HT1080 (cell line): Measurements from ENCODE around the gene NCOA5. TPM values are rescaled to one million over a fixed set of nuclear protein-coding genes. Genes with fewer than 3 reads are reported as not detected.

Source experiments
- DNase-seq: peaks from one replicate; pipeline ENCODE4 v3.0.0-alpha.2; 2015; ENCODE audit warnings: low read depth
- polyA plus RNA-seq, 2 experiments: library from polyadenylated mRNA; depleted of rRNA; stranded (reverse); fragments of >200 nt; gene quantifications; 2 replicates each; pipeline ENCODE4 v1.2.3, GENCODE V29; 2015
- total RNA-seq: library from RNA; depleted of rRNA; stranded (reverse); fragments of >200 nt; shearing (Covaris generic); gene quantifications from 2 replicates; pipeline ENCODE4 v1.2.3, GENCODE V29; 2014; rRNA removed

Gene NCOA5
- 20.4 and 24.7 TPM in 2 replicates for total RNA-seq
- polyA plus RNA-seq (2015; cell fraction: cytosol; rRNA removed) = 14.5 and 15.9 TPM in 2 replicates
- polyA plus RNA-seq (2015; cell fraction: nucleus; rRNA removed) = 20.0 and 20.8 TPM in 2 replicates

DNA sequence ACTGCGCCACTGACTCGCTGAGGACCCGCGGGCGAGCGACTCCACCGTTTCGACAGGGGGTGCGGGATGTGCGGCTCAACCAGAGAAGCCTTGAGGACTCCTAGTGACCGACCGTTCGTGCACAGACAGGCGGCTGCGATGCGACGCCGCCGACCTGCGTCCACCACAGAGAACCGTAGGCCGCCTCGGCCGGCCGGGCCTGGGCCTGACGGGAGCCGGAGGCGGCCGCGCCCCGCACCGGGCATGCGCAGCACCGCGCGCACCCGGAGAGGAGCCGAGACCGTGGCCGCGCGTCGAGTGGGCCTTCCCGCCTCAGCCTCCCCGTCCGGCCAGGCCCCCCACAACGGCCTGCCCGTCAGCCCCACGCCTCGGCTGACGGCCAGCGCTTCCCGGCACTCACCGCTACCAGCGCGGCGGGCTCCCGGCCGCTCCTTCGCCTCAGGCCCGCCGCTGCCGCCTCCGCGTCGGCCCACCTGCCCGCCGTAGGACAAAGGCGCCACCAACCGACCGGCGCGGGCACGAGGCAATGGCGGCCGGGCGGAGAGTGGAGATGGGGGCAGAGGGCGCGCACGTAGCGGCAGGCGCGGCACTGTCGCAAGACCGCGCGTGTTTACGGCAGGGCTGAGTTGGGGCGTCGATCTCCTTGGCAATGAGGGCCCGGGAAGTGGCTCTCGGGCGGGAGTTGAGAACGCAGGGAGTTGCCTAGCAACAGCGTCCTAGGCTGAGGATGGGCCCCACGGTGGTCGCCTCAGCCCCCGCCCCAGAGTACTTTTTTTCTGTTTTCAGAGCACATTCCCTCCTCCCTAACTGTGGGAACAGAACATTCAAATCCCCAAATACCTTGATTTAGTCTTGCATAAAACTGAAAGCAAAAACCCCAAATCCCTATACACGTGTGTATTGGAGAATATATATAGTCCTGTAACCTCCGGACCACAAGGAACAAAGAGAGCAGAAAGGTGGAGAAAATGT lies at the start of gene NCOA5:
TSS of gene NCOA5 (minus strand) at position 546 of the 972 bp plus-strand sequence. CDS start 10,538 bp downstream, outside the sequence.
- peak; percentile 96 for DNase-seq

DNA sequence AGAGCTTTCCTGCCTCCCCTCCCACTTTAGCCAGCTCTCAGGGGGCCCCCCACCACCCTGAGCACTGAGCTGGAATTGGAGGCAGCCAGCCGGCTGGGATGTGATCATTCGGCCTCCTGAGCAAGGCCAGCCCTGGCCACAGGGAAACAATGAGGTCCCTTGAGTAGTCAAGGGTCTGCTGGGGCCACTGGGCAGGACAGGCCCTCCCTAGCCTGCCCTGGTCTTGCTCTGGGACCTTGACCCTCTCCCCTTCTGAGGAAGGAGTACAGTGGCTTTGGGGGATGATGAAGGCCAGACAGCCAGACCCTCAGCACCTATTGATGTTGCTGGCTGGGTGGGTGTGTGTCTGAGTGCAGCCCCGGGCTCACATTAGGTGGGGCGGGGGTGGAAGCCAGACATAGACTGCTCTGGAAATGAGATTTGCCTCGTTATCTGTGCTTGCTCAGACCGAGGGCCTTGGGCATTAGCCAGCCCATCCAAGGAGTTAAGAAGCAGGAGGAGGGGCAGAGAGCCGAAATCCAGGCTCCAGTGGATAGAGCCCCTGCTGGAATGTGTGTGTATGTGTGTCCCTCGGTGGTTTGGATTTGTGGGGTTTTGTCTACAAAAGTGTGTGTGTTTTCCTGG lies 49.6 kb upstream of the NCOA5 start:
- no peak for DNase-seq

DNA sequence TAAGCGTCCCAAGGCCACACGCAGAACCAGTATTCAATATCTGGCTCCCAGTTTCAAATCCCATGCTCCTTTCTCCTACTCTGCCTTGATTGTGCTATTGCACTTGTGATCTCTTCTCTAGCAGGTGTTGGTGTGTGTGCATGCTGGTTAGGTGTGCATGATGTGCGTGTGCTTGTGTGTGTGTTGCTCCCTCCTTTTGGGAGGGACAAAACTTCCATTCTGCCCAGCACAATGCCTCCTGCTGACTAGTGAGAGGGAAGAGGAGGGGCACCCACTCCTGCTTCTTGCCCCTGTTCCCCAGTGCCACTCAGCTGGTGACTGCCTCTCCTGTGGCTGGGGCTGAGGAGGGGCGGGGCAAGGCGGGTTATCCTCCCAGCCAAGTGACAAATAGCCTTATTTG lies 48.1 kb upstream of the NCOA5 start:
- DNase-seq = no peak

DNA sequence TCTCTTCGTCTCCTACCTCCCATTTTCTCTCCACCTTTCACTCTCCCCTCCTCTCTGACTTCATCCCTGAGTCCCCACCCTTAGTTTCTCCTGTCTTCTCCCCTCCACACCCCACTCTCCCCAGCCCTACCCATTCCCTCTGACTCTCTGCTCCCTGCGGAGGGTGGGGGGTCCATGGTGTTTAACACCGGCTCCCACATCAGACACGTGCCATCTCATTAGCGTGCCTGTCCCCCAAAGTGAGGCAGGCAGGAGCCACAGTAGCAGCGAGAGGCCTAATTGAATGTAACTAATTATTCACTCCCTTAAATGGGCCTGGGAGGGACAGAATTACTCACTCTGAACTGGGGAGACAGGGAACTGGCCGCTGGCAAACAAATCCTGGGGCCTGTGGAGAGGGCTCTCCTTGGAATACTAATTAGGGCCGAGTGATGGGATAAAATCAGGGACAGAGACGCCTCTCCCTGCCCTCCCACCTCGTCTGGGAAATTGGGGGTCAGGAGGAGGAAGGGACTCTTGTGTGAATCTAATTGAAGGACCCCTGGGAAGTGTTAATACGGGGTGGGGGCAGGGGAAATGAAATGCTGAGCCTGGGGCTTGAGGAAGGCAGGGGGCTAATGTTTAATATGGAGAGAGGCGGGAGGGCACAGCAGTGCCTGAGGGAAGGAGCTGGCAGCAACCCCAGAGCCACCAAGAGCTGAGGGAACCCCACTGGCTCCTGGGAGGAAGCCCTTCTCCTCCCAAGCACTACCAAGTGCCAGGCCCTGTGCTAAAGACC lies 46.3 kb upstream of the NCOA5 start:
- DNase-seq = no peak

DNA sequence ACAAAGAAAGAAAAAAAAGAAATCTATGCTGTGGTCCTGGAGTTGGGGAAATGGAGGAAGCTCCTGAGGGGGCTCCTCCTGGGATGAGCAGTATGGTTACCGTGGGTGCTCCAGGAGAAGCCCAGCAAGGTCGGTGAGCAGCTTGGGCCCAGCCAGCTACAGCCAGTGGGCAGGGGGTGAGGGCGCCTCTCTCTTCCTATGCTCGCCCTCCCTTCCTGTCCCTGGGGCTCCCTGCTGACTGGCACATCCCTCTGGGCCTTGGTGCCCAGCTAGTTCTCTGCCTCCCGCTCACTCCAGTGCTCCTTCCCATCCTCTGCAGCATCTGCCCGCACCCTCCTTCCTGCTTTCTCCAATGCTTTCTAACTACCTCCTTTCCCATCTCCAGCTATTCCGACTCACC lies 45.0 kb upstream of the NCOA5 start:
- no peak for DNase-seq

DNA sequence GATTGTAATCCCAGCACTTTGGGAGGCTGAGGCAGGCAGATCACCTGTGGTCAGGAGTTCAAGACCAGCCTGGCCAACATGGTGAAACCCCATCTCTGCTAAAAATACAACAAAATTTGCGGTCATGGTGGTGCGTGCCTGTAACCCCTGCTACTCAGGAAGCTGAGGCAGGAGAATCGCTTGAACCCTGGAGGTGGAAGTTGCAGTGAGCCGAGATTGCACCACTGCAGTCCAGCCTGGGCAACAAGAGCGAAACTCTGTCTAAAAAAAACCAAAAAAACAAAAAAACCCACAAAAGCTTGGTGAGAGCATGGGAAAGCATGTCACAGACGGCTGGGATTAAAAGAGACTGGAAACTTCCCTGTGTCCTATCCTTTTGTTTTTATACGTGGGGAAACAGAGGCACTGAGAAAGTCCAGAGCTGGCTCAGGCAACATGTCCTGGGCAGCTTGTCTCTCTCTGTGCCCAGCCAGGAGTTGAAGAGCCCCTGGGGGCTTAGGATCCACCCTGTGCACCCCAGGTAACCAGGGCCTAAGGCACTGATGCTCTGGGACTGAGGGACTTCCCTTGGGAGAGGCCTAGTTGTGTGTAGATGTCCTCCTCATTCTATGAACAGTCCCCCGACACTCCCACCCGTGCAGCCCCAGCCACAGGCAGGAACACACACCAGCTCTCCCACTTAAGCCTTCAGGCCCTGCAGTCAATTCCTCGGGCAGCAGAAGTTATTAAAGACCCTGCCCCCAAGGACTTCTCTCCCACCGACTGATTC lies 44.3 kb upstream of the NCOA5 start:
- no peak for DNase-seq

DNA sequence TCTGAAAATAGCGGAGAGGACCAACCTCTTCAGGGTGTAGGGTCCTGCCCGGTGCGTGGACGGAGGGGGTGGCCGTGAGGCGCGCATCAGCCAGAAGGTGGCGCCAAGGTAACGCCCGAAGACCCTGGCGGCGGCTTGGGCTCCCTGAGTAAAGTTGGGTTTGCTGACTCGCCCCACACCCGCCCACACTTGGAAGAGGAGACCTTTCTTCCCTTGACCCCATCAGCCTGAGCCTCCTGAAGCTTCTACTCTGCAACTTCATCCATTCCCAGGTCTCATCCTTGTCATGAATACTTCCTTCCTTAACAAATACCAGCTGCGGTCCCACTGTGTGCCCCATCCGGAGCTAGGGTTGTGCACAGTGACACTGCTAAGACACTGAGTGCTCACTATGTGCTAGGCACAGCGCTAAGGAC lies 43.0 kb upstream of the NCOA5 start:
- DNase-seq = peak; percentile 46

DNA sequence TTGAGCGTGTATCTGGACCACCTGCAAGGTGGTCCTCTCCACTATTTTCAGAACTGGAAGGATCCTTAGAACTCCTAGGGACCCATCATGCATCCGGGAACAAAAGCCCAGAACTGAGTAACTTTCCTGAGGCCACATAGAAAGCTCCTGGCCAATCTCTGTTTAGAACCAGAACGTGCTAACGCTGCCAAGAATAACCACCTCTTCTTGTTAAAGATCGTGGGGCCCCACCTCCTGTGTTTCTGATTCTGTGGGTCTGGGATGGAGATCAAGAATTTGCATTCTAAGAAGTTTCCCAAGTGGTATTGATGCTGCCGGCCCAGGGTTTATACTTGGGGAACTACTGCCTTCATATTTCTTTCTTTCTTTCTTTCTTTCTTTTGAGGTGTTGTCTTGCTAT lies 41.6 kb upstream of the NCOA5 start:
- no peak for DNase-seq

DNA sequence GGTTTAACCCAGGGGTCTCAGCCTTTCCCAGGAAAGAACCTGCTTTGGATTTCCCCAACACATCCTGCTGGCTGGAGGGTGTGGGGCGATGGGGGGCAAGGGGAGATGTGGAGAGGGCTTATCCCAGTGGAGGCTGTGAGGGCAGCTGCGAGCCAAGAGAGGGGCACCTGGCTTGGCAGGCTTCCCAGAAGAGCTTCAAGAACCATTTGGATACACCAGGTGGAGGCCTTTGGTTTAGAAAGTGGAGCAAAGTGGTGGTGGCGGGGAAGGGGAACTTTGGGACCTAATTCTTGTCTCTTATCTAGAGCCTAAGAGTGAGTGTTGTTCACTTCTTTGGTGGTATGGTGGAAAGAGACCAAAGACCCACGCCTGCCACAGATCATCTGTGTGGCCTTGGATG lies 40.8 kb upstream of the NCOA5 start:
- no peak for DNase-seq

DNA sequence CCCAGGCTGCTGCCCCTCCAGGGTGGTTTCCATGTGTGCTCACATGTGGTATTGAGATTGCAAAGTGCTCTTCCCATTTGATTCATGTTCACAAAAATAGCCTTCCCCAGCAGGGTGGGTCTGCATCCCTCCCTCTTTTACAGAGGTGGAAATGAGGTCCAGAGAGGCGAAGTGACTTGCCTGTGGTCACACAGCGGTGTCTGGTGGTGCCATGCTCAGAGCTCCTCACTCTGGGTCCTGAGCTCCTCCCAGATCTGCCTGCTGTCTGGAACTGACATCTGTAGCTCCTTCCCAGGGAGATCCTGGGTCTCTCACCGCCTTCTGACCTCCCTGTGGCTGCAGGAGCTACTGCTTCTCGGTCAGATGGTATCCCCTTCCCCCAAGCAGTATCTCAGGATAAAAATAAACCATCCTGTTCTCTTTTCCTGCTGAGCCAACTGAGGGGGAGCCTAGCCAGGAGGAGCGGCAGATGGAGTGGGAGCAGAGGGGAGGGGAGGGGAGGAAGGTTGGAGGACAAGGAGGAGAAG lies 40.3 kb upstream of the NCOA5 start:
- DNase-seq = no peak

DNA sequence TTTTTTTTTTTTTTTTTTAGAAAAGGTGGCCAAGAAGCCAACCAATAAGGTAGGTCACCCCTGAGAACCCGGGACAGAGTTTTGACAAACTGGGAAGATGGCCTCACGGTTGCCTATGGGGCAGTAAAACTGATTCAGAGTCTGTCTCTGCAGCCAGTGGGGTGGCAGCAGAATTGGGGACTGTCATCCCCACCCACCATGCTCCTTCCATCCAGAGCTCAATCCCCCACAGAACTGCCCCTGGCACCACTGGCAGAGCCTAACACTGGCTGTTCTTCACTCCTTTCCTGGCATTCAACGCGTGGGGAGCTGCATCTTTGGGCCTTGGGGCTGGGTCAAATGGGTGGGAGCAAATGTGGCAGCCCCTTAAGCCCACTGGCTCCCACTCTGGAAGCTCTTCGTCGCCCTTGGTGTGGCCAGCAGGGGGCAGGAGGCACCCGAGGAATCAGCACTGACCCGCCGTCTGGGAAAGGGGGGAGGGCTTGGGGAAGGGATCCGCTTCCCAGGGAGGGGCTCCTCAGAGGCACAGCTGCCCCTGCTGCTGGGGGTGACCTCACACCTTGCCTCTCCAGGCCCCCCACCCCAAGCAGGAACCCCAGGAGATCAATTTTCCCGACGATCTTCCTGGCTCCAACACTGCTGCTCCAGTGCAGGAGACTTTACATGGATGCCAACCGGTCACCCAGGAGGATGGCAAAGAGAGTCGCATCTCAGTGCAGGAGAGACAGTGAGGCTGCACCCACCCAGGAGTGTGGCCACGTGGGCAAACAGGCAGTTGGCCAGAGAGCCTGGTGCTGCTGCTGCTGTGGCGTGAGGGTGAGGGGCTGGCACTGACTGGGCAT lies 38.8 kb upstream of the NCOA5 start:
- DNase-seq = no peak

DNA sequence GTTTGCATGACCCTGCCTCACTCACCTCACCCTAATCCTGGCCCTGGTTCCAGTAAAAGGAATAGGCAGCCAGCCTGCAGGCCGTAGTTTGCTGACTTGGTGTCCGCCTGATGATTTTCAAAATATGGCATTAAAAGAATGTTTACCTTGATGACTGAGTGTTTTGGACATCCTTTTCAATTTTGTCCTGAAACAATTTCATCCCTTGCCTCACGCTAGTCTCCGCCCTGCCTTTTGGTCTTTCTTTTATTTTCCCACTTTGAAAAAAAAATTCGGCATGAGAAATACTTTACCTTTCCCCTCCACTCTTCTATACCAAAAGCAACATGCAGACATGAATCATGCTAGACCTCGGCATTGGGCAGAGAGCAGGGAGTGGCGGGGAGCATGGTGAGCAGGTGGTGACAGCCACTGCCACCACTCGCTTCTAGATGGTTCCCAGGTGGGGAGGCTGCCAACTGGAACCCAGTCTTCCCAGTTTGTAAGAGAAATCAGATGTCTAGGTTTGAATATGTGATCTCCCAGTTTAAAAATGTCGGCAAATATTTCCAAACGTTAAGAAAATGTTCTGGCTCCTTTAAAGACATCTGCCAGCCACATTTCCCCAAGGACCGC lies 37.7 kb upstream of the NCOA5 start:
- no peak for DNase-seq

DNA sequence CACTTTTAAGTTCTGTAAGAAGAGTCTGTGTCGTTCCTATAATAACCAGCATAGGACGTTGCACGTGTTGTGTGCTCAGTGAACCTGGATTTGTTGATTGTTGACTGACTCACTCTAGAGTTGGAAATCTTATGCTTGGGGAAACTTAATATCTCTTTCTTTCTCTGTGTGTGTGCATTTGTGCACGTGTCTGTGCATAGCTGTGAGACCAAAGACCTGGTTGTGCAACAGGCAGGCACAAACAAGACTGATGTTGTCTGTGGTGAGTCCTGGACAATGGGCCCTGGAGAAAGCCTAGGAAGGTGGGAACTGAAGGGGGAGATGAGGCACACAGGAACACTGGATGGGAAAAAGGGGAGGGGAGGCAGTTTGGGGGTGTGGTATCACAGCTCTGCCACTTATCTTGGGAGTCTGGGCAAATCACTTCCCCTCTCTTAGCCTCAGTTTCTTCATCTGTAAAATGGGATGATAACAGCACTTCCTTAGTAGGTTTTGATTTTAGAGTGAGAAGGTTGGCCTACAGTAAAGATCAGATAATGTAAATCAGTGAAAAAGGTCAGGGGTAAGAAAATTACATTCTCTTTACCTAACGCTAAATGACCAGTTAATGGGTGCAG lies 36.8 kb upstream of the NCOA5 start:
- no peak for DNase-seq

DNA sequence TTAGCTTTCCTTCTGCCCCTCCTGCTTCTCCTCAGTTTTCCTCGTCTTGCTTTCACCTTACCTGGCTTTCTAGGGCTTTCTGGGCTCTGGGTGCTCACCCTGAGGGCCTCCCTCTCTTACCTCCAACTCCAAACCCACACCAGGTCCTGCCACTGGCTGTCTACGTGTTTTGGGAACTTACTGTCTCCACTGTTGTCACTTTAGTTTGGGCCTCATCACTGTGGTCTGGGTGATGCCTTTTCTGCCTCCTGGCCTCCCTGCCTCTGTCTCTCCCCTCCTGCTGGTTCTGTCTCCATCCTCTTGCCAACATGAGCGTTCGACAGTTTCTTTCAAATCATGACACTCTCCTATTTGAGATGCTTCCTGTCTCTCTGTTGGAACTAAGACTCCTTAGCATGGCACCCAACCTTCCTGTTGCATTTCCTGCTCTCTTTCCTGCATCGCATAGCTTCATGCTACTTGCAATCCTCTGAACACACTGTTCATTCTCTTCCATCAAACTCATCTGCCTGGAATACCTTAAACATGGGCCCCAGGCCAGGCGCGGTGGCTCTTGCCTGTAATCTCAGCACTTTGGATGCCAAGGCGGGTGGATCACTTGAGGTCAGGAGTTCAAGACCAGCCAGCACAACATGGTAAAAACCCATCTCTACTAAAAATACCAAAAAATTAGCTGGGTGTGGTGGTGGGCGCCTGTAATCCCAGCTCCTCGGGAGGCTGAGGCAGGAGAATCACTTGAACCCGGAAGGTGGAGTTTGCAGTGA lies 33.9 kb upstream of the NCOA5 start:
- DNase-seq = no peak

DNA sequence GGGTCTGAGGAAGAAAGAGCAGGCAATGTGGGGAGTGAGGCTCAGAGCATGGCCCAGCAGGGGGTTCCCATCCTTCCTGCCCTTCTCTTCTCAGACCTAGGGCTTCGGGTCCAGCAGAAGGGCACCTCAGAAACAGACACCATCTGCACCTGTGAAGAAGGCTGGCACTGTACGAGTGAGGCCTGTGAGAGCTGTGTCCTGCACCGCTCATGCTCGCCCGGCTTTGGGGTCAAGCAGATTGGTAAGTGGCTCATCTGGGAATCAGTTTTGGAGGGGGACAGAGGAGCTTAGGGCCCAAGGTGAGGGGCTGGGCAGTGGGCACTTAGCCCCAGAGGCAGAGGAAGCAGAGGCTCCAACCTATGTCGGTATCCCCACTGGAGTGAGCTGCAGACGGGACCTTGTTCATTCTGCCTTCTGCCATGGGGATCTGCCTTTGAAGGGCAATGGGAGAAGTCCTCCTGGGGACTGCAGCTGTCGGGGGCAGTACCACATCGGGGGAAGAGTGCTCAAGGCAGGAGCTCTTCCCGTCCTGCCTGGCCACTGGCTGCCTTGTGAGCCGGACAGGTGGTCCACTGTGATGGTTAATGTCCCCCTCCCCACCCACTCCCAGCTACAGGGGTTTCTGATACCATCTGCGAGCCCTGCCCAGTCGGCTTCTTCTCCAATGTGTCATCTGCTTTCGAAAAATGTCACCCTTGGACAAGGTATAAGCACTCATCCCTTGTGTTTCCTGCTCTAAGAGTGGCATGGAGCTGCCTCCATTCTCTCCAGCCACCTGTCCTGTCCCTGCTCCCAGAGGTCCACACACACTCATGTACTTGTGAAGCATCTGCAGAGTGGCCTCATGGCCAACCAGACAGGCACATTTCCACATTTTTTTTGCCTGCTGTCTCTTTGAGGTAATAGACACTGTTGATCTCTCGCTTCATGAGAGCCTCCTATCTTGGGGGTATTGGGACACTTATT lies 33.0 kb upstream of the NCOA5 start:
- no peak for DNase-seq

DNA sequence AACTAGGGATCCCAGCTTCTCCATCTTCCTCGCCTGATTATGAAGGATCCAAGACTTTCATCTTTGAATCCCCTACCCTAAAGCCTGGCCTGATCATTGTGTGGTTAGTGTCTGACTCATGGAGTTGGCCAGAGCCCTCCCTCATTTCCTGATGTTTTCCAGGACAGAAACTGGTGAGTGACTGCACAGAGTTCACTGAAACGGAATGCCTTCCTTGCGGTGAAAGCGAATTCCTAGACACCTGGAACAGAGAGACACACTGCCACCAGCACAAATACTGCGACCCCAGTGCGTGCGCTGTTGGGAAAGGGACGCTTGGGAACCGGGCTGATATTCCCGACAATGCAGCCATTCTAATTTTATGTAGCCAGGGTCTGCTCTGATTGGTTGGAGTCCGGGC lies 32.3 kb upstream of the NCOA5 start:
- peak; percentile 78 for DNase-seq
